GM08714 (cell line): ENCODE data around the gene ASXL1.

Experiments
- H3K4me3 ChIP-seq: fragments of 200-500 bp; sonication (Bioruptor generic); 2 replicates; pipeline ENCODE4 v1.5.1; 2014; ENCODE audit warnings: mild to moderate bottlenecking, low read length, inconsistent platforms
- ZNF274 ChIP-seq: IDR thresholded peaks from 2 replicates; pipeline ENCODE4 v1.6.1; 2012; ENCODE audit warnings: mild to moderate bottlenecking, low read depth, low read length

ASXL1 gene

GRCh38 chr20:32451682-32452461, 93.7 kb downstream of the ASXL1 start:
- H3K4me3 ChIP-seq = no peak overlapping the region
- no peak for TF ChIP-seq ZNF274

- no peak for TF ChIP-seq ZNF274
- H3K4me3 ChIP-seq = no peak overlapping the region
These were observed 94.8 kb downstream of the ASXL1 start for GRCh38 chr20:32452776-32453466.

GRCh38 chr20:32453467-32454163, 95.5 kb downstream of the ASXL1 start:
- TF ChIP-seq ZNF274 = no peak
- H3K4me3 ChIP-seq = no peak overlapping the region

- no peak for TF ChIP-seq ZNF274
These were observed 96.3 kb downstream of the ASXL1 start for GRCh38 chr20:32454164-32455145.

GRCh38 chr20:32455171-32455900, 97.2 kb downstream of the ASXL1 start:
- H3K4me3 ChIP-seq = no peak overlapping the region
- no peak for TF ChIP-seq ZNF274

More at GRCh38 chr20:32454164-32455145, 96.3 kb downstream of the ASXL1 start:
- H3K4me3 ChIP-seq = no peak overlapping the region

GRCh38 chr20:32455901-32456701, 98.0 kb downstream of the ASXL1 start:
- TF ChIP-seq ZNF274 = no peak
- no peak overlapping the region for H3K4me3 ChIP-seq

- H3K4me3 ChIP-seq = no peak overlapping the region
- no peak for TF ChIP-seq ZNF274
These were observed 98.8 kb downstream of the ASXL1 start for GRCh38 chr20:32456869-32457478.

- no peak overlapping the region for H3K4me3 ChIP-seq
- TF ChIP-seq ZNF274 = no peak
These were observed 99.4 kb downstream of the ASXL1 start for GRCh38 chr20:32457479-32457986.

GRCh38 chr20:32458061-32458836, 100.1 kb downstream of the ASXL1 start:
- TF ChIP-seq ZNF274 = no peak
- no peak overlapping the region for H3K4me3 ChIP-seq

GRCh38 chr20:32458837-32459220, 100.7 kb downstream of the ASXL1 start:
- TF ChIP-seq ZNF274 = no peak
- no peak overlapping the region for H3K4me3 ChIP-seq

GRCh38 chr20:32460231-32460630, 102.1 kb downstream of the ASXL1 start:
- no peak for TF ChIP-seq ZNF274
- no peak overlapping the region for H3K4me3 ChIP-seq
